PC-9 (cell line): ENCODE measurements around the gene GNG13. TPM values are rescaled to one million over a fixed set of nuclear protein-coding genes. Genes with fewer than 3 reads are reported as not detected.
"Not testable (repeated sequence)": the region's sequence is repeated elsewhere in the genome, so short reads cannot be mapped to it uniquely, and the experiment has no call there.

ENCODE experiments used
- BruUV-seq: library from RNA; stranded (reverse); fragments of 400-500 nt; replicated peaks from 2 replicates; lab custom pipeline; 2021; lab: Mats Ljungman, UMichigan
- CTCF ChIA-PET: fragments of 300-600 bp; sonication (Branson Sonifier 250); formaldehyde crosslinking; loops from one replicate; lab custom pipeline; 2022; ENCODE audit warnings: antibody characterized with exemption; lab: Charles Lee
- POLR2A ChIA-PET: fragments of 300-600 bp; sonication (Branson Sonifier 250); formaldehyde crosslinking; loops from one replicate; lab custom pipeline; 2022; ENCODE audit warnings: antibody characterized with exemption; ENCODE audit not compliant: unreplicated experiment; lab: Charles Lee
- DNase-seq, 2 experiments: peaks; one replicate each; pipeline versions ENCODE4 v3.0.0 to v3.0.0-alpha.2; 2015 to 2022; ENCODE audit warnings: mixed read lengths in 1 of 2
- H2AFZ ChIP-seq: fragments of 200-600 bp; sonication (generic); 2 replicates; pipeline ENCODE4 v1.8.1; 2017; ENCODE audit warnings: antibody characterized with exemption
- H3F3A ChIP-seq: fragments of 200-600 bp; sonication (generic); 2 replicates; pipeline ENCODE4 v1.8.1; 2017; ENCODE audit warnings: antibody characterized with exemption, mild to moderate bottlenecking, low read depth; ENCODE audit not compliant: insufficient read depth
- H3K27ac ChIP-seq: fragments of 200-600 bp; sonication (generic); 2 replicates; pipeline ENCODE4 v1.6.1; 2016; ENCODE audit warnings: mixed run types
- H3K27me3 ChIP-seq: fragments of 200-600 bp; sonication (generic); 2 replicates; pipeline ENCODE4 v1.6.1; 2016; ENCODE audit warnings: low read depth, mixed run types; ENCODE audit not compliant: insufficient read depth
- H3K36me3 ChIP-seq: fragments of 200-600 bp; sonication (generic); 2 replicates; pipeline ENCODE4 v1.6.1; 2016; ENCODE audit warnings: low read depth, mixed run types
- H3K4me1 ChIP-seq: fragments of 200-600 bp; sonication (generic); replicated peaks from 2 replicates; pipeline ENCODE4 v1.6.1; 2016; ENCODE audit warnings: mixed run types; ENCODE audit not compliant: insufficient read depth
- H3K4me2 ChIP-seq: fragments of 200-600 bp; sonication (generic); 2 replicates; pipeline ENCODE4 v1.6.1; 2017; ENCODE audit warnings: mixed run types
- H3K4me3 ChIP-seq: fragments of 200-600 bp; sonication (generic); 2 replicates; pipeline ENCODE4 v1.6.1; 2016; ENCODE audit warnings: mixed run types
- H3K79me2 ChIP-seq: fragments of 200-600 bp; sonication (generic); 2 replicates; pipeline ENCODE4 v1.6.1; 2017; ENCODE audit warnings: low read depth, mixed run types
- H3K9me2 ChIP-seq: fragments of 200-600 bp; sonication (generic); 2 replicates; pipeline ENCODE4 v1.8.1; 2017; ENCODE audit warnings: mild to moderate bottlenecking; ENCODE audit not compliant: insufficient read depth
- H3K9me3 ChIP-seq: fragments of 200-600 bp; sonication (generic); 2 replicates; pipeline ENCODE4 v1.8.1; 2016; ENCODE audit warnings: low read depth; ENCODE audit not compliant: insufficient read depth
- H4K20me1 ChIP-seq: fragments of 200-600 bp; sonication (generic); 2 replicates; pipeline ENCODE4 v1.8.1; 2017; ENCODE audit not compliant: insufficient read depth
- EZH2 ChIP-seq: fragments of 200-600 bp; sonication (generic); IDR thresholded peaks from 2 replicates; pipeline ENCODE4 v1.8.0; 2017; ENCODE audit warnings: antibody characterized with exemption, low read depth
- intact Hi-C: fragments of 100-400 bp; cut with micrococcal nuclease; formaldehyde crosslinking; loops from one replicate; pipeline ENCODE4 v1.10.0; 2022; ENCODE audit not compliant: unreplicated experiment
- total RNA-seq: library from RNA; stranded (reverse); gene quantifications from 2 replicates; pipeline ENCODE4 v1.2.3, GENCODE V29; 2021
- TF ChIP-seq, protein P1 (sequence below): fragments of 200-600 bp; sonication (generic); conservative IDR thresholded peaks from 2 replicates; pipeline ENCODE4 v1.6.1; 2017; ENCODE audit warnings: mixed run types, antibody characterized with exemption, mild to moderate bottlenecking, moderate library complexity

Gene GNG13
- total RNA-seq, 1 experiment from 2014 or later, result not detected

GRCh38 chr16:839643-840408 is 39.3 kb upstream of the GNG13 start:
- H3K27ac ChIP-seq, result no peak overlapping the region
- H3K4me2 ChIP-seq, result no peak overlapping the region
- ChIA-PET POLR2A (no interaction called here), CTCF (no interaction called here)
- H4K20me1 ChIP-seq, result no peaks in the 10 kb centered on the region
- intact Hi-C loops, result no loop called here
- no peaks in the 10 kb centered on the region for H3K9me2 ChIP-seq
- H3K36me3 ChIP-seq, result no peaks in the 10 kb centered on the region
- no peak overlapping the region for H2AFZ ChIP-seq
- BruUV-seq, result no TSS peak
- H3K4me1 ChIP-seq, result no peaks in the 10 kb centered on the region
- no peak overlapping the region for H3K4me3 ChIP-seq
- DNase-seq, result no peak
- H3K27me3 ChIP-seq, result peaks cover 86% of the 10 kb centered on the region
- TF ChIP-seq EZH2, result no peak
- TF ChIP-seq, protein P1, sequence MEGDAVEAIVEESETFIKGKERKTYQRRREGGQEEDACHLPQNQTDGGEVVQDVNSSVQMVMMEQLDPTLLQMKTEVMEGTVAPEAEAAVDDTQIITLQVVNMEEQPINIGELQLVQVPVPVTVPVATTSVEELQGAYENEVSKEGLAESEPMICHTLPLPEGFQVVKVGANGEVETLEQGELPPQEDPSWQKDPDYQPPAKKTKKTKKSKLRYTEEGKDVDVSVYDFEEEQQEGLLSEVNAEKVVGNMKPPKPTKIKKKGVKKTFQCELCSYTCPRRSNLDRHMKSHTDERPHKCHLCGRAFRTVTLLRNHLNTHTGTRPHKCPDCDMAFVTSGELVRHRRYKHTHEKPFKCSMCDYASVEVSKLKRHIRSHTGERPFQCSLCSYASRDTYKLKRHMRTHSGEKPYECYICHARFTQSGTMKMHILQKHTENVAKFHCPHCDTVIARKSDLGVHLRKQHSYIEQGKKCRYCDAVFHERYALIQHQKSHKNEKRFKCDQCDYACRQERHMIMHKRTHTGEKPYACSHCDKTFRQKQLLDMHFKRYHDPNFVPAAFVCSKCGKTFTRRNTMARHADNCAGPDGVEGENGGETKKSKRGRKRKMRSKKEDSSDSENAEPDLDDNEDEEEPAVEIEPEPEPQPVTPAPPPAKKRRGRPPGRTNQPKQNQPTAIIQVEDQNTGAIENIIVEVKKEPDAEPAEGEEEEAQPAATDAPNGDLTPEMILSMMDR, result no peak
- no peaks in the 10 kb centered on the region for H3F3A ChIP-seq
- peaks cover 5% of the 10 kb centered on the region; the same call in 1 of the 2 replicates for H3K9me3 ChIP-seq
- H3K79me2 ChIP-seq, result no peaks in the 10 kb centered on the region

- Histone ChIP-seq H3K4me1 (no peaks in the 10 kb centered on the region), H3K4me2 (no peak overlapping the region), H4K20me1 (no peaks in the 10 kb centered on the region), H3K36me3 (no peaks in the 10 kb centered on the region), H2AFZ (no peak overlapping the region), H3K9me2 (no peaks in the 10 kb centered on the region), H3F3A (no peaks in the 10 kb centered on the region), H3K9me3 (peaks cover 5% of the 10 kb centered on the region; the same call in 1 of the 2 replicates), H3K27me3 (peaks cover 86% of the 10 kb centered on the region), H3K79me2 (no peaks in the 10 kb centered on the region), H3K27ac (no peak overlapping the region), H3K4me3 (no peak overlapping the region)
- intact Hi-C loops, result no loop called here
- BruUV-seq, result no TSS peak
- DNase-seq, result no peak
- TF ChIP-seq, protein P1, result no peak
- no peak for TF ChIP-seq EZH2
- ChIA-PET CTCF (no interaction called here), POLR2A (no interaction called here)
These were observed 38.2 kb upstream of the GNG13 start for GRCh38 chr16:838741-839140.

GRCh38 chr16:836822-837221 is 36.3 kb upstream of the GNG13 start:
- POLR2A ChIA-PET, H3K4me2 ChIP-seq: not testable (repeated sequence)

More at GRCh38 chr16:836822-837221, 36.3 kb upstream of the GNG13 start:
- H3K4me3 ChIP-seq, CTCF ChIA-PET, H3K9me3 ChIP-seq, DNase-seq, H3F3A ChIP-seq, H3K27ac ChIP-seq, intact Hi-C loops, H3K9me2 ChIP-seq, H3K79me2 ChIP-seq, H3K4me1 ChIP-seq, H4K20me1 ChIP-seq, H2AFZ ChIP-seq, H3K36me3 ChIP-seq, BruUV-seq: not testable (repeated sequence)
- H3K27me3 ChIP-seq, result peaks cover 81% of the 10 kb centered on the region
